Osteocyte (in vitro differentiated cells): ENCODE measurements around the gene ZDHHC16. TPM values are rescaled to one million over a fixed set of nuclear protein-coding genes. Genes with fewer than 3 reads are reported as not detected.
"Not testable (repeated sequence)": the region's sequence is repeated elsewhere in the genome, so short reads cannot be mapped to it uniquely, and the experiment has no call there.

Source experiments
- DNase-seq: peaks from one replicate; pipeline ENCODE4 v3.0.0; 2021; ENCODE audit warnings: mixed read lengths; ENCODE audit not compliant: unreplicated experiment; ENCODE audit errors: extremely low spot score
- H3K27ac Mint-ChIP-seq: one replicate; pipeline ENCODE4 v1.8.0; 2021; ENCODE audit warnings: mild to moderate bottlenecking, mixed read lengths; ENCODE audit not compliant: unreplicated experiment
- H3K27me3 Mint-ChIP-seq: one replicate; pipeline ENCODE4 v1.8.0; 2021; ENCODE audit warnings: mixed read lengths; ENCODE audit not compliant: unreplicated experiment
- H3K36me3 Mint-ChIP-seq: one replicate; pipeline ENCODE4 v1.8.0; 2021; ENCODE audit warnings: mixed read lengths; ENCODE audit not compliant: unreplicated experiment
- H3K4me1 Mint-ChIP-seq: one replicate; pipeline ENCODE4 v1.8.0; 2021; ENCODE audit warnings: mixed read lengths; ENCODE audit not compliant: unreplicated experiment
- H3K4me3 Mint-ChIP-seq: one replicate; pipeline ENCODE4 v1.8.0; 2021; ENCODE audit warnings: mild to moderate bottlenecking, moderate library complexity, mixed read lengths; ENCODE audit not compliant: unreplicated experiment
- H3K9me3 Mint-ChIP-seq: one replicate; pipeline ENCODE4 v1.8.0; 2021; ENCODE audit warnings: mixed read lengths; ENCODE audit not compliant: unreplicated experiment
- total RNA-seq: library from RNA; stranded (reverse); gene quantifications from 2 replicates; pipeline ENCODE4 v1.2.1, GENCODE V29; 2021
- TF ChIP-seq, protein P1 (sequence below): fragments of 200-600 bp; sonication (generic); IDR thresholded peaks from 2 replicates; pipeline ENCODE4 v1.5.0; 2021; ENCODE audit warnings: antibody characterized with exemption, mild to moderate bottlenecking, moderate library complexity

Gene ZDHHC16
- total RNA-seq, 1 donor from 2014 or later = 46.9 TPM

- Mint-ChIP-seq H3K4me1 (peaks cover 2% of the 10 kb centered on the region), H3K36me3 (no peaks in the 10 kb centered on the region), H3K27me3 (no peaks in the 10 kb centered on the region), H3K27ac (no peak overlapping the region), H3K4me3 (no peak overlapping the region), H3K9me3 (no peaks in the 10 kb centered on the region)
- no peak for DNase-seq
- TF ChIP-seq, protein P1, sequence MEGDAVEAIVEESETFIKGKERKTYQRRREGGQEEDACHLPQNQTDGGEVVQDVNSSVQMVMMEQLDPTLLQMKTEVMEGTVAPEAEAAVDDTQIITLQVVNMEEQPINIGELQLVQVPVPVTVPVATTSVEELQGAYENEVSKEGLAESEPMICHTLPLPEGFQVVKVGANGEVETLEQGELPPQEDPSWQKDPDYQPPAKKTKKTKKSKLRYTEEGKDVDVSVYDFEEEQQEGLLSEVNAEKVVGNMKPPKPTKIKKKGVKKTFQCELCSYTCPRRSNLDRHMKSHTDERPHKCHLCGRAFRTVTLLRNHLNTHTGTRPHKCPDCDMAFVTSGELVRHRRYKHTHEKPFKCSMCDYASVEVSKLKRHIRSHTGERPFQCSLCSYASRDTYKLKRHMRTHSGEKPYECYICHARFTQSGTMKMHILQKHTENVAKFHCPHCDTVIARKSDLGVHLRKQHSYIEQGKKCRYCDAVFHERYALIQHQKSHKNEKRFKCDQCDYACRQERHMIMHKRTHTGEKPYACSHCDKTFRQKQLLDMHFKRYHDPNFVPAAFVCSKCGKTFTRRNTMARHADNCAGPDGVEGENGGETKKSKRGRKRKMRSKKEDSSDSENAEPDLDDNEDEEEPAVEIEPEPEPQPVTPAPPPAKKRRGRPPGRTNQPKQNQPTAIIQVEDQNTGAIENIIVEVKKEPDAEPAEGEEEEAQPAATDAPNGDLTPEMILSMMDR = no peak
Observed at GRCh38 chr10:97408496-97408992, 37.4 kb upstream of the ZDHHC16 start.

GRCh38 chr10:97411406-97411805 lies 34.6 kb upstream of the ZDHHC16 start:
- H3K4me3 Mint-ChIP-seq = no peak overlapping the region
- H3K9me3 Mint-ChIP-seq = no peaks in the 10 kb centered on the region
- no peak overlapping the region for H3K27ac Mint-ChIP-seq
- TF ChIP-seq, protein P1 = no peak
- H3K4me1 Mint-ChIP-seq = peaks cover 5% of the 10 kb centered on the region
- no peaks in the 10 kb centered on the region for H3K36me3 Mint-ChIP-seq
- H3K27me3 Mint-ChIP-seq = no peaks in the 10 kb centered on the region
- DNase-seq = no peak

- Mint-ChIP-seq H3K9me3 (no peaks in the 10 kb centered on the region), H3K27me3 (no peaks in the 10 kb centered on the region), H3K4me1 (peaks cover 3% of the 10 kb centered on the region), H3K27ac (no peak overlapping the region), H3K36me3 (no peaks in the 10 kb centered on the region), H3K4me3 (no peak overlapping the region)
- TF ChIP-seq, protein P1 = no peak
- no peak for DNase-seq
Observed at GRCh38 chr10:97412891-97413304, 33.1 kb upstream of the ZDHHC16 start.

DNA sequence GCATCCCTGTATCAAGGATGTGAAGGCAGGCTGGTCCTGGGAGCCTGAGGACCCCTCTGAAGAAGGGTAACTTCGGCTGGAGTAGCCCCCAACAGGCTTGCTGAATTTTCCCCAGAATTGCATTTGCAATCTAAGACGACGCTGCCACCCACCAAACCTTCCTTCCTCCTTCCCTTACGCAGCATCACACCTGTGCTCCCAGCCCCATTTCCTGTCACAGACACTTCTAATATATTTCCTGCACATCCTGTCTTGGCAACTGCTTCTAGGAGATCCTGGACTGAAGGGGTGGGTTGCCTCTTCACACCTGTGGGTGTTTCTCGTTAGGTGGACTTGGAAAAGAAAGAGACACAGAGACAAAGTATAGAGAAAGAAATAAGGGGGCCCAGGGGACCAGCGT lies 29.4 kb upstream of the ZDHHC16 start:
- H3K27me3 Mint-ChIP-seq = no peaks in the 10 kb centered on the region
- no peaks in the 10 kb centered on the region for H3K9me3 Mint-ChIP-seq
- H3K4me3 Mint-ChIP-seq = no peak overlapping the region
- H3K27ac Mint-ChIP-seq = no peak overlapping the region
- H3K36me3 Mint-ChIP-seq = peaks cover 2% of the 10 kb centered on the region
- H3K4me1 Mint-ChIP-seq = peaks cover 9% of the 10 kb centered on the region
- TF ChIP-seq, protein P1 = no peak
- no peak for DNase-seq

GRCh38 chr10:97423757-97424098 lies 22.2 kb upstream of the ZDHHC16 start:
- H3K9me3 Mint-ChIP-seq, H3K36me3 Mint-ChIP-seq, DNase-seq, H3K27me3 Mint-ChIP-seq: not testable (repeated sequence)
- Mint-ChIP-seq H3K4me1 (peaks cover 28% of the 10 kb centered on the region), H3K27ac (peak overlapping the region; percentile 85), H3K4me3 (peak overlapping the region; percentile 14)
